Measurements from ENCODE around the gene KRTAP9-7. TPM values are rescaled to one million over a fixed set of nuclear protein-coding genes. Genes with fewer than 3 reads are reported as not detected.
"Not testable (repeated sequence)": the region's sequence is repeated elsewhere in the genome, so short reads cannot be mapped to it uniquely, and the experiment has no call there.

KRTAP9-7 gene
- total RNA-seq, 1 donor: not detected

GRCh38 chr17:41256291-41256685, 19.2 kb upstream of the KRTAP9-7 start:
- no peak overlapping the region for H3K4me3 ChIP-seq (ENCODE audit: low read length)
- H3K4me1 ChIP-seq (ENCODE audit: insufficient read depth, low read length): no peaks in the 10 kb centered on the region
- H3K9me3 ChIP-seq (ENCODE audit: low read depth, low read length): no peaks in the 10 kb centered on the region
- peaks cover 18% of the 10 kb centered on the region for H3K27me3 ChIP-seq (ENCODE audit: insufficient read depth, low read length)

GRCh38 chr17:41258406-41258805, 17.1 kb upstream of the KRTAP9-7 start:
- H3K4me3 ChIP-seq (ENCODE audit: low read length): no peak overlapping the region
- no peaks in the 10 kb centered on the region for H3K9me3 ChIP-seq (ENCODE audit: low read depth, low read length)
- H3K4me1 ChIP-seq (ENCODE audit: insufficient read depth, low read length): no peaks in the 10 kb centered on the region
- H3K27me3 ChIP-seq (ENCODE audit: insufficient read depth, low read length): peaks cover 18% of the 10 kb centered on the region

GRCh38 chr17:41263212-41263611, 12.3 kb upstream of the KRTAP9-7 start:
- H3K9me3 ChIP-seq (ENCODE audit: low read depth, low read length): no peaks in the 10 kb centered on the region
- H3K4me1 ChIP-seq (ENCODE audit: insufficient read depth, low read length): no peaks in the 10 kb centered on the region
- H3K4me3 ChIP-seq (ENCODE audit: low read length): no peak overlapping the region
- peaks cover 4% of the 10 kb centered on the region for H3K27me3 ChIP-seq (ENCODE audit: insufficient read depth, low read length)

- Histone ChIP-seq H3K4me1 (ENCODE audit: insufficient read depth, low read length) (no peaks in the 10 kb centered on the region), H3K9me3 (ENCODE audit: low read depth, low read length) (no peaks in the 10 kb centered on the region), H3K27me3 (ENCODE audit: insufficient read depth, low read length) (no peaks in the 10 kb centered on the region), H3K4me3 (ENCODE audit: low read length) (no peak overlapping the region)
These were observed 10.9 kb upstream of the KRTAP9-7 start for GRCh38 chr17:41264599-41264998.

- Histone ChIP-seq H3K4me3 (ENCODE audit: low read length) (no peak within 1 kb of the TSS), H3K4me1 (ENCODE audit: insufficient read depth, low read length) (no peaks in the 10 kb centered on the region), H3K27me3 (ENCODE audit: insufficient read depth, low read length) (no peaks in the 10 kb centered on the region), H3K9me3 (ENCODE audit: low read depth, low read length) (no peaks in the 10 kb centered on the region)
These were observed 10.4 kb upstream of the KRTAP9-7 start, which contains the start of gene KRTAP9-6 for GRCh38 chr17:41265078-41265477. Gene KRTAP9-6, plus strand, starts transcription at chr17:41265378. Its CDS starts 0 bp downstream, at chr17:41265378.

GRCh38 chr17:41267711-41268110, 7.8 kb upstream of the KRTAP9-7 start:
- no peak overlapping the region for H3K4me3 ChIP-seq (ENCODE audit: low read length)
- no peaks in the 10 kb centered on the region for H3K4me1 ChIP-seq (ENCODE audit: insufficient read depth, low read length)
- no peaks in the 10 kb centered on the region for H3K9me3 ChIP-seq (ENCODE audit: low read depth, low read length)
- H3K27me3 ChIP-seq (ENCODE audit: insufficient read depth, low read length): no peaks in the 10 kb centered on the region

GRCh38 chr17:41271323-41271722, 4.2 kb upstream of the KRTAP9-7 start:
- H3K9me3 ChIP-seq (ENCODE audit: low read depth, low read length); H3K4me3 ChIP-seq (ENCODE audit: low read length); H3K4me1 ChIP-seq (ENCODE audit: insufficient read depth, low read length); H3K27me3 ChIP-seq (ENCODE audit: insufficient read depth, low read length): not testable (repeated sequence)

- Histone ChIP-seq H3K27me3 (ENCODE audit: insufficient read depth, low read length) (no peaks in the 10 kb centered on the region), H3K4me1 (ENCODE audit: insufficient read depth, low read length) (no peaks in the 10 kb centered on the region), H3K4me3 (ENCODE audit: low read length) (no peak overlapping the region), H3K9me3 (ENCODE audit: low read depth, low read length) (no peaks in the 10 kb centered on the region)
These were observed 3.6 kb upstream of the KRTAP9-7 start for GRCh38 chr17:41271858-41272257.

GRCh38 chr17:41278176-41278955, 2.9 kb downstream of the KRTAP9-7 start:
- Histone ChIP-seq H3K9me3 (ENCODE audit: low read depth, low read length) (no peaks in the 10 kb centered on the region), H3K4me1 (ENCODE audit: insufficient read depth, low read length) (no peaks in the 10 kb centered on the region), H3K27me3 (ENCODE audit: insufficient read depth, low read length) (no peaks in the 10 kb centered on the region), H3K4me3 (ENCODE audit: low read length) (no peak overlapping the region)

GRCh38 chr17:41284043-41284442, 8.5 kb downstream of the KRTAP9-7 start:
- no peak overlapping the region for H3K4me3 ChIP-seq (ENCODE audit: low read length)
- H3K4me1 ChIP-seq (ENCODE audit: insufficient read depth, low read length): peaks cover 6% of the 10 kb centered on the region
- H3K27me3 ChIP-seq (ENCODE audit: insufficient read depth, low read length): no peaks in the 10 kb centered on the region
- no peaks in the 10 kb centered on the region for H3K9me3 ChIP-seq (ENCODE audit: low read depth, low read length)

GRCh38 chr17:41284546-41284945, 9.0 kb downstream of the KRTAP9-7 start:
- H3K4me1 ChIP-seq (ENCODE audit: insufficient read depth, low read length): peaks cover 6% of the 10 kb centered on the region
- H3K27me3 ChIP-seq (ENCODE audit: insufficient read depth, low read length): no peaks in the 10 kb centered on the region
- H3K9me3 ChIP-seq (ENCODE audit: low read depth, low read length): no peaks in the 10 kb centered on the region
- no peak overlapping the region for H3K4me3 ChIP-seq (ENCODE audit: low read length)

GRCh38 chr17:41287050-41287449, 11.6 kb downstream of the KRTAP9-7 start:
- H3K4me3 ChIP-seq (ENCODE audit: low read length): no peak overlapping the region
- no peaks in the 10 kb centered on the region for H3K9me3 ChIP-seq (ENCODE audit: low read depth, low read length)
- H3K4me1 ChIP-seq (ENCODE audit: insufficient read depth, low read length): peaks cover 6% of the 10 kb centered on the region
- no peaks in the 10 kb centered on the region for H3K27me3 ChIP-seq (ENCODE audit: insufficient read depth, low read length)

- Histone ChIP-seq H3K9me3 (ENCODE audit: low read depth, low read length) (no peaks in the 10 kb centered on the region), H3K27me3 (ENCODE audit: insufficient read depth, low read length) (no peaks in the 10 kb centered on the region), H3K4me1 (ENCODE audit: insufficient read depth, low read length) (no peaks in the 10 kb centered on the region), H3K4me3 (ENCODE audit: low read length) (no peak overlapping the region)
These were observed 18.5 kb downstream of the KRTAP9-7 start for GRCh38 chr17:41294016-41294415.

GRCh38 chr17:41296846-41297245, 21.3 kb downstream of the KRTAP9-7 start:
- no peak overlapping the region for H3K4me3 ChIP-seq (ENCODE audit: low read length)

GRCh38 chr17:41298458-41299135, 23.1 kb downstream of the KRTAP9-7 start:
- Histone ChIP-seq H3K9me3 (ENCODE audit: low read depth, low read length) (no peaks in the 10 kb centered on the region), H3K27me3 (ENCODE audit: insufficient read depth, low read length) (no peaks in the 10 kb centered on the region), H3K4me1 (ENCODE audit: insufficient read depth, low read length) (peaks cover 12% of the 10 kb centered on the region), H3K4me3 (ENCODE audit: low read length) (no peak overlapping the region)

More at GRCh38 chr17:41296846-41297245, 21.3 kb downstream of the KRTAP9-7 start:
- Histone ChIP-seq H3K27me3 (ENCODE audit: insufficient read depth, low read length) (no peaks in the 10 kb centered on the region), H3K9me3 (ENCODE audit: low read depth, low read length) (no peaks in the 10 kb centered on the region), H3K4me1 (ENCODE audit: insufficient read depth, low read length) (no peaks in the 10 kb centered on the region)

Measured in mononuclear cell (primary cell).